OCI-LY1 (cell line): Measurements from ENCODE around the gene ERCC5.

Experiments used
- EZH2 ChIP-seq: fragments of 200-600 bp; sonication (generic), shearing (Covaris generic); IDR thresholded peaks from 2 replicates; pipeline ENCODE4 v1.8.0; 2017; ENCODE audit warnings: borderline replicate concordance, mixed run types, mild to moderate bottlenecking, antibody characterized with exemption, low read length, moderate library complexity, mixed read lengths
- TF ChIP-seq, protein P1 (sequence below): fragments of 200-600 bp; sonication (generic), shearing (Covaris generic); IDR thresholded peaks from 2 replicates; pipeline ENCODE4 v1.5.1; 2017; ENCODE audit warnings: mild to moderate bottlenecking, antibody characterized with exemption, low read length, moderate library complexity, mixed read lengths

- TF ChIP-seq, protein P1, sequence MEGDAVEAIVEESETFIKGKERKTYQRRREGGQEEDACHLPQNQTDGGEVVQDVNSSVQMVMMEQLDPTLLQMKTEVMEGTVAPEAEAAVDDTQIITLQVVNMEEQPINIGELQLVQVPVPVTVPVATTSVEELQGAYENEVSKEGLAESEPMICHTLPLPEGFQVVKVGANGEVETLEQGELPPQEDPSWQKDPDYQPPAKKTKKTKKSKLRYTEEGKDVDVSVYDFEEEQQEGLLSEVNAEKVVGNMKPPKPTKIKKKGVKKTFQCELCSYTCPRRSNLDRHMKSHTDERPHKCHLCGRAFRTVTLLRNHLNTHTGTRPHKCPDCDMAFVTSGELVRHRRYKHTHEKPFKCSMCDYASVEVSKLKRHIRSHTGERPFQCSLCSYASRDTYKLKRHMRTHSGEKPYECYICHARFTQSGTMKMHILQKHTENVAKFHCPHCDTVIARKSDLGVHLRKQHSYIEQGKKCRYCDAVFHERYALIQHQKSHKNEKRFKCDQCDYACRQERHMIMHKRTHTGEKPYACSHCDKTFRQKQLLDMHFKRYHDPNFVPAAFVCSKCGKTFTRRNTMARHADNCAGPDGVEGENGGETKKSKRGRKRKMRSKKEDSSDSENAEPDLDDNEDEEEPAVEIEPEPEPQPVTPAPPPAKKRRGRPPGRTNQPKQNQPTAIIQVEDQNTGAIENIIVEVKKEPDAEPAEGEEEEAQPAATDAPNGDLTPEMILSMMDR, result peak; percentile 97
- TF ChIP-seq EZH2, result no peak
These were observed 25.0 kb downstream of the ERCC5 start for GRCh38 chr13:102870677-102871415.
